ENCODE measurements around the gene AFF3. TPM values are rescaled to one million over a fixed set of nuclear protein-coding genes. Genes with fewer than 3 reads are reported as not detected.
"Not testable (repeated sequence)": the region's sequence is repeated elsewhere in the genome, so short reads cannot be mapped to it uniquely, and the experiment has no call there.

Gene AFF3
- total and polyA plus RNA-seq, 8 donors: 1.4 to 78.8 (median 14.7) TPM

GRCh38 chr2:99747842-99748241 lies 394.5 kb downstream of the AFF3 start:
- peak in 1 of 2 donors; percentile 30 for DNase-seq
- Histone ChIP-seq H3K36me3 (peaks cover 0 to 10% (median 6%) of the 10 kb centered on the region in 4 donors), H3K27me3 (no peaks in the 10 kb centered on the region), H3K4me3 (no peak overlapping the region), H3K9me3 (no peaks in the 10 kb centered on the region), H3K4me1 (no peaks in the 10 kb centered on the region), H3K27ac (no peak overlapping the region)
- TF ChIP-seq, protein P1, sequence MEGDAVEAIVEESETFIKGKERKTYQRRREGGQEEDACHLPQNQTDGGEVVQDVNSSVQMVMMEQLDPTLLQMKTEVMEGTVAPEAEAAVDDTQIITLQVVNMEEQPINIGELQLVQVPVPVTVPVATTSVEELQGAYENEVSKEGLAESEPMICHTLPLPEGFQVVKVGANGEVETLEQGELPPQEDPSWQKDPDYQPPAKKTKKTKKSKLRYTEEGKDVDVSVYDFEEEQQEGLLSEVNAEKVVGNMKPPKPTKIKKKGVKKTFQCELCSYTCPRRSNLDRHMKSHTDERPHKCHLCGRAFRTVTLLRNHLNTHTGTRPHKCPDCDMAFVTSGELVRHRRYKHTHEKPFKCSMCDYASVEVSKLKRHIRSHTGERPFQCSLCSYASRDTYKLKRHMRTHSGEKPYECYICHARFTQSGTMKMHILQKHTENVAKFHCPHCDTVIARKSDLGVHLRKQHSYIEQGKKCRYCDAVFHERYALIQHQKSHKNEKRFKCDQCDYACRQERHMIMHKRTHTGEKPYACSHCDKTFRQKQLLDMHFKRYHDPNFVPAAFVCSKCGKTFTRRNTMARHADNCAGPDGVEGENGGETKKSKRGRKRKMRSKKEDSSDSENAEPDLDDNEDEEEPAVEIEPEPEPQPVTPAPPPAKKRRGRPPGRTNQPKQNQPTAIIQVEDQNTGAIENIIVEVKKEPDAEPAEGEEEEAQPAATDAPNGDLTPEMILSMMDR (IDR thresholded peaks at IDR 0.05): no peak
- TF ChIP-seq POLR2A (IDR thresholded peaks at IDR 0.05) (no peak), POLR2AphosphoS5 (IDR thresholded peaks at IDR 0.05) (no peak), EP300 (IDR thresholded peaks at IDR 0.05) (no peak)
- intact Hi-C loops (cut with DNase I; ENCODE audit: low total_unique reads): no loop called here
- WGBS, 5 donors: 20 to 48% (median 28%) methylated on average over 3 of the region's 3 CpGs

- H3K27me3 ChIP-seq: no peaks in the 10 kb centered on the region
- intact Hi-C loops (cut with DNase I; ENCODE audit: low total_unique reads): no loop called here
These were observed 399.2 kb downstream of the AFF3 start for GRCh38 chr2:99743146-99743545.

DNA sequence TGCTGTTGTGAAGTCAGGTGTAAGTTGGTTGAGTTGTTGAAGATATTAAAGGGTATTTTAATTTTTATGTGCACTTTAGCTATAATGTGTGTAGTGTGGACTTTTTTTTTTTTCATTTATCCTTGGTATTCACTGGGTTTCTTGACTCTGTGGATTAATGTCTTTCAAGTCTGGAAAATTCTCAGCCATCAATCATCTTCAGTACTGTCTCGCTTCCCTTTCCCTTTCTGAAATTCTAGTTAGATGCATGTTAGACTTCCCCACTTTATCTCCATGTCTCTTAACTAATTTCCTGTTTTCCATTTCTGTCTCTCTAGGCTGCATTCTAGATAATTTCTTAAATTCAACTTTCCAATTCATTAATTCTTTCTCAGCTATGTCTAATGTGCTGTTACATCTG lies 404.9 kb downstream of the AFF3 start:
- Histone ChIP-seq H3K27me3 (no peaks in the 10 kb centered on the region), H3K9me3 (no peaks in the 10 kb centered on the region), H3K4me1 (no peaks in the 10 kb centered on the region), H3K27ac (no peak overlapping the region), H3K36me3 (peaks cover 0 to 8% (median 0%) of the 10 kb centered on the region in 4 donors), H3K4me3 (no peak overlapping the region)
- DNase-seq: no peak
- intact Hi-C loops (cut with DNase I; ENCODE audit: low total_unique reads): no loop called here
- TF ChIP-seq EP300 (IDR thresholded peaks at IDR 0.05) (no peak), POLR2A (IDR thresholded peaks at IDR 0.05) (no peak), POLR2AphosphoS5 (IDR thresholded peaks at IDR 0.05) (no peak)
- TF ChIP-seq, protein P1 (IDR thresholded peaks at IDR 0.05): no peak
- 80 to 100% (median 89%) methylated on average over 1 of the region's 1 CpG for WGBS, 5 donors

More at GRCh38 chr2:99743146-99743545, 399.2 kb downstream of the AFF3 start:
- 88 to 95% (median 91%) methylated on average over 7 of the region's 7 CpGs for WGBS, 5 donors
- DNase-seq: no peak
- H3K36me3 ChIP-seq: peaks cover 0 to 22% (median 7%) of the 10 kb centered on the region in 4 donors
- H3K9me3 ChIP-seq: no peaks in the 10 kb centered on the region
- no peak overlapping the region for H3K4me3 ChIP-seq
- H3K27ac ChIP-seq: no peak overlapping the region
- TF ChIP-seq, protein P1 (IDR thresholded peaks at IDR 0.05): no peak
- no peak for TF ChIP-seq POLR2AphosphoS5 (IDR thresholded peaks at IDR 0.05)
- TF ChIP-seq EP300 (IDR thresholded peaks at IDR 0.05): no peak
- no peak for TF ChIP-seq POLR2A (IDR thresholded peaks at IDR 0.05)
- no peaks in the 10 kb centered on the region for H3K4me1 ChIP-seq

DNA sequence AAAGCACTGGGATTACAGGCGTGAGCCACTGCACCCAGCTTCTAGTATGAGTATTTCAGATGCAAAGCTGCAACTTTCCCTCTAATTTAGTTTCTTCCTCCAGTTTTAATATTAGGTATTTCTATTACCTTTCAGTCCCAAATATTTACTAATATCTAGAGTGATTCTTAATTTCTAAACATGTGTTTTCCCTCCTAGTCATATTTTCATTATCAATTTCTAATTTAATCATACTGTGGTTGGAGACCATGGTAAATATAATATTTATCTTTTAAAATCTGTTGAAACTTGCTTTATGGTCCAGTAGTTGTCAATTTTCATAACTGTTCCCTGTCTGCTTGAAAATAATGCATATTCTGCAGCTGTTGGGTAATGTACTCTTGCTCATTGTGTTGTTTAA lies 406.6 kb downstream of the AFF3 start:
- no peaks in the 10 kb centered on the region for H3K27me3 ChIP-seq
- intact Hi-C loops (cut with DNase I; ENCODE audit: low total_unique reads): no loop called here
- no peaks in the 10 kb centered on the region for H3K9me3 ChIP-seq
- 55 to 76% (median 68%) methylated on average over 1 of the region's 1 CpG for WGBS, 5 donors
- H3K4me1 ChIP-seq: no peaks in the 10 kb centered on the region
- no peaks in the 10 kb centered on the region for H3K36me3 ChIP-seq
- H3K4me3 ChIP-seq: no peak overlapping the region
- no peak overlapping the region for H3K27ac ChIP-seq
- TF ChIP-seq POLR2AphosphoS5 (IDR thresholded peaks at IDR 0.05) (no peak), POLR2A (IDR thresholded peaks at IDR 0.05) (no peak), EP300 (IDR thresholded peaks at IDR 0.05) (no peak)
- TF ChIP-seq, protein P1 (IDR thresholded peaks at IDR 0.05): no peak
- no peak for DNase-seq

DNA sequence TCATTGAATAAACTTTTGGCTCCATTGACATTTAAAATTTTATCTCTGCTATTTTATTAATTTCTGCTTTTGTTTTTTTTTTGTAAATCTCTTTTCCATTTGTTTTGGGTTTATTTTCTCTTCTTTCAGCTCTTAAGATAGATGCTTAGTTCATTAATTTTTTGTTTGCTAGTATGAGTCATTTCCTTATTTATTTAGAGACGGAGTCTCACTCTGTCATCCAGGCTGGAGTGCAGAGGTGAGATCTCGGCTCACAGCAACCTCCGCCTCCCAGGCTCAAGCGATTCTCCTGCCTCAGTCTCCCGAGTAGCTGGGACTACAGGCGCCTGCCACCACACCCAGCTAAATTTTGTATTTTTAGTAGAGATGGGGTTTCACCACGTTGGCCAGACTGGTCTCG lies 407.1 kb downstream of the AFF3 start:
- H3K9me3 ChIP-seq; H3K27ac ChIP-seq; H3K4me3 ChIP-seq; H3K36me3 ChIP-seq; DNase-seq; H3K27me3 ChIP-seq; H3K4me1 ChIP-seq; intact Hi-C loops (cut with DNase I; ENCODE audit: low total_unique reads): not testable (repeated sequence)
- WGBS, 5 donors: 50 to 66% (median 57%) methylated on average over 8 of the region's 8 CpGs

All from stomach (tissue), 9 donors.